Neuron (in vitro differentiated cells): ENCODE data around the gene PPFIBP1.
"Not testable (repeated sequence)": the region's sequence is repeated elsewhere in the genome, so short reads cannot be mapped to it uniquely, and the experiment has no call there.

ENCODE experiments used
- H2AFZ ChIP-seq: one replicate; pipeline ENCODE4 v1.6.1; 2013; ENCODE audit warnings: low read depth, mild to moderate bottlenecking, inconsistent platforms, low read length, moderate library complexity
- H3K27me3 ChIP-seq: one replicate; pipeline ENCODE4 v1.6.1; 2013; ENCODE audit warnings: low read length; ENCODE audit not compliant: insufficient read depth
- H3K36me3 ChIP-seq: one replicate; pipeline ENCODE4 v1.6.1; 2013; ENCODE audit warnings: low read length; ENCODE audit not compliant: insufficient read depth
- H3K4me1 ChIP-seq: one replicate; pipeline ENCODE4 v1.6.1; 2013; ENCODE audit warnings: low read length; ENCODE audit not compliant: insufficient read depth
- H3K4me3 ChIP-seq: 2 replicates; pipeline ENCODE4 v1.5.1; 2013; ENCODE audit warnings: mild to moderate bottlenecking, low read length, moderate library complexity
- H3K9me3 ChIP-seq: one replicate; pipeline ENCODE4 v1.6.1; 2013; ENCODE audit warnings: low read length

Gene PPFIBP1

DNA sequence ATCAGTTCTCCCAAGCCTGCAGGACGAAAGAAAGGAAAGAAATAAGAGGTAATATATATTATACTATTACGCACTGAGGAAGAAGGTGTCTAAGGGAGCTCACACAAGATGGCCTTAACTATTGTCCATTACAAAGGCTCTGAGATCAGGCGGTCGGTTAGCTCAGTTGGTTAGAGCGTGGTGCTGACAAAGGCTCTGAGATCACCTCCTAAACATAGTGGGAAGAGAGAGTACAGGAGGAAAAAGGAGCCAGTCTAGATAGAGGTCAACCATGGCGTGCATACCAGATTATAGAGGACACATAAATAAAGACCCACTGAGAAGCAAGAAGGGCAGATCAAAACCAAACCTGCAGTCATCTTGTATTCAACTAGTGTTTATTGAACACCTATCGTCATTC is 118.9 kb downstream of the PPFIBP1 start:
- H3K4me3 ChIP-seq, H3K9me3 ChIP-seq, H3K36me3 ChIP-seq, H2AFZ ChIP-seq, H3K4me1 ChIP-seq, H3K27me3 ChIP-seq: not testable (repeated sequence)

DNA sequence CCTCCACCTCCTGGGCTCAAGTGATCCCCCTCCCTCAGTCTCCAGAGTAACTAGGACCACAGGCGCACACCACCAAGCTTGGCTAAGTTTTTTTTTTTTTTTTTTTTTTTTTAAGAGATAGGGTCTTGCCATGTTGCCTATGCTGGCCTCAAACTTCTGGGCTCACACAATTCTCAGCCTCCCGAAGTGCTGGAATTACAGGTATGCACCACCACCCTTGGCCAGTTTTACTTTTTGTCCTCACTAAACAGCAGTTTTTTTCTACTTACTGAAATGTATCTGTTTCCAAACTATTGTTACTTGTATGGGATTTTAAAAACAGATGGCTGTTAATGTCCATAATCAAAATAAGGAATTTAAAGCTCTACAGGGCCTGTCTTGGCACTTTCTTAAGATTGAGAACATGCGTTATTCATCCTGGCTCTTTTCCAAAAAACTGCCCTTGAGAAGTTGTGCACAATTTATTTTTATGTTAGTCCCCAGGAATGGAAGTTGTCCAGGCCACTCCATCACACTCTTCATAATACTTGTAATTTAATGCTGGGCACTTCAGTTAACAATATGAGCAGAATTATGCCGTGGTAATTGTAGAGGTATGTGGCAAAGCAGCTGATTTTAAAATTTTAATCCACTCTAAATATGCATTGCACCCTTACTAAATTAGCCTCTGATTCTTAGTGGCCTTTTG is 120.3 kb downstream of the PPFIBP1 start:
- H3K4me3 ChIP-seq, result no peak overlapping the region
- no peaks in the 10 kb centered on the region for H3K27me3 ChIP-seq
- H3K9me3 ChIP-seq, result no peaks in the 10 kb centered on the region
- no peak overlapping the region for H2AFZ ChIP-seq
- no peaks in the 10 kb centered on the region for H3K4me1 ChIP-seq
- peaks cover 2% of the 10 kb centered on the region for H3K36me3 ChIP-seq

- Histone ChIP-seq H3K27me3 (no peaks in the 10 kb centered on the region), H3K4me3 (no peak overlapping the region), H3K36me3 (peaks cover 2% of the 10 kb centered on the region), H3K4me1 (no peaks in the 10 kb centered on the region), H3K9me3 (no peaks in the 10 kb centered on the region), H2AFZ (no peak overlapping the region)
Observed at GRCh38 chr12:27645671-27646070, 121.7 kb downstream of the PPFIBP1 start.

DNA sequence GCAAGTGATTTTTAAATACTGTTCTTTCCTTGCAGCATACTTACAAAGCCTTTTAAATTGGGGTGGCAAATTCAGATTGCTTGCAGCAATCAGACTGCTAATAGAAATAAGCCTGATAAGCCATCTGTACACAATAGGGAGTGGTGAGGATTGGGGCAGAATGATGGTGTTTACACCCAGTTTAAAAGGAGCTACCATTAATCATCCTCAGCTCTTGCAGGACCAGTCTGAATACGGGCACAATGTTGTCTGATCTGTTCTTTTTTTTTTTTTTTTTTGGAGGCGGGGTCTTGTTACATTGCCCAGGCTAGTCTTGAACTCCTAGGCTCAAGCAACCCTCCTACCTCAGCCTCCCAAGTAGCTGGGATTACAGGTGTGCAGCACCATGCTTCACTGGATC is 122.1 kb downstream of the PPFIBP1 start:
- Histone ChIP-seq H3K36me3 (peaks cover 2% of the 10 kb centered on the region), H2AFZ (no peak overlapping the region), H3K9me3 (no peaks in the 10 kb centered on the region), H3K4me3 (no peak overlapping the region), H3K4me1 (no peaks in the 10 kb centered on the region), H3K27me3 (no peaks in the 10 kb centered on the region)

DNA sequence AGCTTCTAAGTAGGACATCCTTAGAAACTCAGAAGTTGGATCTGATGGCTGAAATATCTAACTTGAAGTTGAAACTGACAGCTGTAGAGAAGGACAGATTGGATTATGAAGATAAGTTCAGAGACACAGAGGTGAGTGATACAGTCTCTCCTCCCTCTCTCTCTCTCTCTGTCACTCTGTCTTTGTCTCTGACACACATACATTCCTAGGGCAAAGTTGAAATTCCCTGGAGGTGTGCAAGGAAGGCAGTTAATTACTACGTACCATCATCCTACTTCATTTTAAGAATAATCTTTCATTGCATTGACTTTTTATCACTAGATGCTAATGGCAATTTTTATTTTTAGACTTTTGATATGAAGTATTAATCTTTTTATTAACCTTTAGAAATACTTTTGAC is 126.0 kb downstream of the PPFIBP1 start:
- Histone ChIP-seq H3K4me3 (no peak overlapping the region), H3K4me1 (no peaks in the 10 kb centered on the region), H3K36me3 (peaks cover 2% of the 10 kb centered on the region), H2AFZ (no peak overlapping the region), H3K27me3 (no peaks in the 10 kb centered on the region), H3K9me3 (no peaks in the 10 kb centered on the region)

GRCh38 chr12:27651201-27651600 is 127.2 kb downstream of the PPFIBP1 start:
- no peaks in the 10 kb centered on the region for H3K27me3 ChIP-seq
- peaks cover 2% of the 10 kb centered on the region for H3K36me3 ChIP-seq

DNA sequence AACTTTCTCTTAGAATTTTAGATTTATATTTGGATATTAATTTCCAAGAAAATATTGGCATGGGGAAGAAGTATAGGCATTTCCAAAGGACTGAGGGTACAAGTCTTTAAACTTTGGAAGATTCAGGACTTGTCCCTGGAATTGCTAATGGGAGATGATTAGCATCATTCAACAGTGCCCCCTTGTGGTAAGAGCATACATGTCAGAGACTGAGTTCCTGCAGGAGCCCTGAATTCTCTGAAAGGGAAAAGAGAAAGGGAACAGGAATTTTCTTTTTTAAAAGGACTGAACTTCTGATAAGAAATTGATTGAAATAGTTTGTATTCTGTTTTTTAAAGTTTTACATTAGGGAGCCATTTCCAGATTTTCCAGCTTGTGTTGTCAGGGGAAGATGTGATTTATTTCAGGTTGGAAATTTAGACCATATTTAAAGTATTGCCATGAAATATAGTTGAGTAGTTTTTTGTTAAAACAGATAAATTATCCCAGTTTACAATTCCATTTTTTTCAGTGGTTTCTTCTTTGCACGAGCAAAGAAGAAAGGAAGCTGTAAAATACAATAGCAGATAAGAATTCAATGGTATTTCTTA is 128.3 kb downstream of the PPFIBP1 start:
- no peak overlapping the region for H2AFZ ChIP-seq
- no peaks in the 10 kb centered on the region for H3K4me1 ChIP-seq
- H3K9me3 ChIP-seq, result no peaks in the 10 kb centered on the region
- H3K27me3 ChIP-seq, result no peaks in the 10 kb centered on the region
- no peak overlapping the region for H3K4me3 ChIP-seq
- H3K36me3 ChIP-seq, result peaks cover 2% of the 10 kb centered on the region

More at GRCh38 chr12:27651201-27651600, 127.2 kb downstream of the PPFIBP1 start:
- H3K4me1 ChIP-seq, result no peaks in the 10 kb centered on the region
- H3K9me3 ChIP-seq, result no peaks in the 10 kb centered on the region
- H2AFZ ChIP-seq, result no peak overlapping the region
- H3K4me3 ChIP-seq, result no peak overlapping the region

GRCh38 chr12:27653661-27654060 is 129.7 kb downstream of the PPFIBP1 start:
- Histone ChIP-seq H3K36me3 (no peaks in the 10 kb centered on the region), H3K4me3 (no peak overlapping the region), H3K9me3 (no peaks in the 10 kb centered on the region), H3K4me1 (no peaks in the 10 kb centered on the region), H3K27me3 (no peaks in the 10 kb centered on the region), H2AFZ (no peak overlapping the region)

GRCh38 chr12:27655476-27655875 is 131.5 kb downstream of the PPFIBP1 start:
- H3K4me1 ChIP-seq, H3K36me3 ChIP-seq, H2AFZ ChIP-seq: not testable (repeated sequence)

DNA sequence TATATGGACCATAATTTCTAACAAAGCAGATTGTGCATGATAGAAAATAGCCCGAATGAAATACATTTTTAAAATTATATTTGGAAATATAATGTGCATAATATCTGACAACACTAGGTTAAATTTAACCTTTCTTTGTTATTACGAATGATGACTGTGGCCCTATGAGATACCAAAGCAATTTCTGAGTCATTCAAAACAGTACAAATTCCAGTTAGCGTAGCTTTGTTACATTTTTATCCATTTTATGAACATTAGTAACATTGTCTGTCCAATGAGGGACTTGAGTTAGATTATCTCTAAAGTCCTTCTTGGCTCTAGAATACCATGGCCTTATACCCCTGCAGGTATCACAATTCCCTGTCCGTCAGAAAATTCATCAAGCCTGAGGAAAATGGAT is 133.3 kb downstream of the PPFIBP1 start:
- H3K4me3 ChIP-seq, result no peak overlapping the region
- H3K9me3 ChIP-seq, result no peaks in the 10 kb centered on the region
- H3K27me3 ChIP-seq, result no peaks in the 10 kb centered on the region
- H3K4me1 ChIP-seq, result no peaks in the 10 kb centered on the region
- peaks cover 3% of the 10 kb centered on the region for H3K36me3 ChIP-seq
- no peak overlapping the region for H2AFZ ChIP-seq

More at GRCh38 chr12:27655476-27655875, 131.5 kb downstream of the PPFIBP1 start:
- not testable (repeated sequence) for H3K27me3 ChIP-seq, H3K9me3 ChIP-seq, H3K4me3 ChIP-seq

DNA sequence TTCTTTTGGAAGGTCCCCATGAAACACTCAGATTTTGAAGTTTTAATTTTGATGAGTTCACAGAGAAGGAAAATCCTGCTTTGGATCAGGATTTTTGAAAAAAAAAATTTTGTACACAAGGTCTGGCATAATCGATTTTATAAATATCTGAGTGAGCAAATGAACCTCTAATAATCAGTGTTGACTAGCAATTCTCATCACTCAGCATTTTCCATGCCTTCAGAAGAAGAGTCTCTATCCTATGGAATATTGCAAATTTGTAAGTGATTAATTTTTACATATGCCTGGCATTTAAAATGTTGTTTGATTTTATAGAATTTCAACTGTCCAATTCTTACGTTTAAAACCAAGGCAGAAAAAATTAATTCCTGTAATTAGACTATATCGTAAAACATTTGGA is 141.7 kb downstream of the PPFIBP1 start:
- H2AFZ ChIP-seq, result no peak overlapping the region
- no peak overlapping the region for H3K4me3 ChIP-seq
- H3K4me1 ChIP-seq, result peaks cover 2% of the 10 kb centered on the region
- no peaks in the 10 kb centered on the region for H3K27me3 ChIP-seq
- no peaks in the 10 kb centered on the region for H3K9me3 ChIP-seq
- peaks cover 27% of the 10 kb centered on the region for H3K36me3 ChIP-seq

GRCh38 chr12:27666510-27666909 is 142.5 kb downstream of the PPFIBP1 start:
- Histone ChIP-seq H3K9me3 (no peaks in the 10 kb centered on the region), H3K27me3 (no peaks in the 10 kb centered on the region), H2AFZ (no peak overlapping the region), H3K36me3 (peaks cover 24% of the 10 kb centered on the region), H3K4me3 (no peak overlapping the region), H3K4me1 (peaks cover 2% of the 10 kb centered on the region)

GRCh38 chr12:27667540-27667939 is 143.5 kb downstream of the PPFIBP1 start:
- Histone ChIP-seq H3K9me3 (no peaks in the 10 kb centered on the region), H3K4me3 (no peak overlapping the region), H2AFZ (no peak overlapping the region), H3K4me1 (peaks cover 2% of the 10 kb centered on the region), H3K27me3 (no peaks in the 10 kb centered on the region), H3K36me3 (peaks cover 24% of the 10 kb centered on the region)

GRCh38 chr12:27672051-27672450 is 148.0 kb downstream of the PPFIBP1 start:
- no peaks in the 10 kb centered on the region for H3K9me3 ChIP-seq
- no peak overlapping the region for H3K4me3 ChIP-seq
- H2AFZ ChIP-seq, result no peak overlapping the region
- no peaks in the 10 kb centered on the region for H3K27me3 ChIP-seq
- H3K36me3 ChIP-seq, result peaks cover 17% of the 10 kb centered on the region
- peaks cover 2% of the 10 kb centered on the region for H3K4me1 ChIP-seq
